ENCODE results near the gene FBXO34.

- no peak for TF ChIP-seq POLR2A (IDR thresholded peaks at IDR 0.05)
- TF ChIP-seq CTCF (IDR thresholded peaks at IDR 0.05): no peak
Measured at GRCh38 chr14:55274751-55275150, 3.5 kb downstream of the FBXO34 start.

All from suprapubic skin (tissue), 3 donors.